GM19395 (cell line): Measurements from ENCODE around the gene NR3C2.
"Not testable (repeated sequence)": the region's sequence is repeated elsewhere in the genome, so short reads cannot be mapped to it uniquely, and the experiment has no call there.

ENCODE experiments used
- ATAC-seq: cut with Tn5 transposase; IDR thresholded peaks from one replicate; pipeline ENCODE4 v1.9.1; 2021; ENCODE audit warnings: mild to moderate bottlenecking, moderate library complexity; ENCODE audit not compliant: unreplicated experiment

Gene NR3C2

GRCh38 chr4:148373093-148373492, 69.1 kb downstream of the NR3C2 start:
- ATAC-seq = no peak

DNA sequence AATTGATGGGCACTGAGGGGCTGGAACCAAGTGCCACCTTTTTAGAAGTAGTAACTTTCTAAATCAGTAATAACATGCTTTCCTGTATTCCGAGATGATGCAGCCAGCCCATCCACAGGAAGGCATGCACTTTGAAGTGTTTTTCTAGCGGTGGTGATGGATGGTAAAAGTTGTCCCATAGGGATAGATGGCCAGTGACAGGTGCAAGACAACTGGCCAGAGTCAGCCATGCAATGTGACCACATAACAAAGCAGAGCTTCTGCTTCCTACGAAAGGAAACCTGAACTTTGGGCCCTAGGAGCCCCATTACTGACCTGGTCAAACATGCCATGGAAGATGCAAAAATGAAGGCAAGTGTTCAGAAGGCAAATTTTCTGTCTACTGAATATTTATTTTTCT, 72.3 kb downstream of the NR3C2 start:
- no peak for ATAC-seq

- no peak for ATAC-seq
Observed at GRCh38 chr4:148367756-148368155, 74.5 kb downstream of the NR3C2 start.

DNA sequence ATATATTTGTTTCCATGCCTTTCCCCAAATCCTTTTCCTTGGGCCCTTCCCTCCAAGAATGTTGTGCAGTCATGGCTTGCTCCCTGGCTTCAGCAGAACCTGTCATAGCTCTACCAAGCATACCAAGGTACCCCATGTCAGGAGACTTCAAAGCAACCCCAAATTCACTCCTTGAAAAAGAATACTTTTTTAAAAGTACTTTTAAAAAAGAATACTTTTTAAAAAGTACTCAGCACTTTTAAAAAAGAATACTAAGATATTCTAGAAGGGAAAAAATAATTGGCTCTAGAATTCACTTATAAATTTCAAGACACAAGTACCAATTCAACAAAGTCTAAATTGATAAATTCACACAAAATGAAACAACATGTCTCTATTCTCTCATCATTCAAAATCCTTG, 76.0 kb downstream of the NR3C2 start:
- ATAC-seq = no peak

- ATAC-seq = no peak
Observed at GRCh38 chr4:148364525-148364924, 77.7 kb downstream of the NR3C2 start.

DNA sequence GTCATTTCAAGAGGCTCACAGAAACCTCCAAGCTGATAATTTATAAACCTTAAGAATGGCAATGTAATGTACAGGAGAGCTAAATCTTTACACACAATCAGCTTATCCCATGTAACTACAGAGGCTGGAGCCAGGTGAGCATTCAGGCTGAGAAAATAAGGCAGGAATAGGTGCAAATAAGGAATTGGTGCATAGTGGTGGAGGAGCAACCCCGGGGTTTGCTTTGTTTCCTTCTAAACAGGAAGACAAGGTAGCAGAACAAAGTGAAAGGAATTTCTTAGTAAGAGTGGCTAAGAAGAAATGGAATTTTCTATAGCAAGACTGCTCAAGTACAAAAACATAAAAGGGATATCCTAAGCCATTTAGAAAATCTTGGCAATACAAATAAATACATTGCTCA, 82.4 kb downstream of the NR3C2 start:
- ATAC-seq = no peak

GRCh38 chr4:148355442-148356123, 86.6 kb downstream of the NR3C2 start:
- ATAC-seq = no peak

GRCh38 chr4:148354186-148354585, 88.0 kb downstream of the NR3C2 start:
- ATAC-seq = no peak

- no peak for ATAC-seq
Observed at GRCh38 chr4:148353571-148353970, 88.6 kb downstream of the NR3C2 start.

DNA sequence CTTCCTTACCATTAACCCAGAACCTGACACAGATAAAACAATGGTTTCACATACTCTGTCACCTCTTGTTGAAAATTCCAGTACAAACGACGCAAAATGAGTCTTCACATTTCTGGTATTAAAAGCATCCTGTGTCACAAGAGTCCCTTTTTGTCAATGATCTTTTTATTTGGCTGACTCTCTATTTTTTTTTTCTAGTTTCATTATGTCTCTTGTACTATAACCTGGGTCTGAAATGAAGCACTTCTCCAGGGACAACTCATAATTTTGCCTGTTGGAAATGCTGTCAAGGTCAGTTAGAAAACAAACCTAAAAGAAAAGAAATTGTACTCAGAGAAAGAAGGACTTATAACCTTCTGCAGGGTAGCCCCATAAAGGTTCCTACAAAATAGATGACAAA, 93.1 kb downstream of the NR3C2 start:
- ATAC-seq = no peak

GRCh38 chr4:148346657-148347056, 95.6 kb downstream of the NR3C2 start:
- ATAC-seq = no peak

DNA sequence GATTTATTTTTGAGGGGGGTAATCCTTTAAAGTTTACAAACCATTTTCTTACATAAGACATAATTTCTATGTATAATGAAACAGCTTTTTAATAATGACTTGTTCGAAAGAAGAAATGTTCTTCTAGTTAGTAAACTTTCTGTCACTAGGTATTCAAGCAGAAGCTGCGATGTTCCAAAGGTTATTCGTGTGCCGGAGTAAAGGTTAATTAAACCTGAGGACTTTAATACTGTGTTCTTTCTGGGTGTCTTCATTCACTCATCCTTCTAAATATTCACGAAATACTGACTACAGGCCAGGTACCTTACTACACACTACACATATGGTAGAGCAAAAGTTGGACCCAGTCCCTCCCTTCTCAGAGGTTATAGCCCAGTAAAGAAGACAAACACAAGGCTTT, 96.7 kb downstream of the NR3C2 start:
- no peak for ATAC-seq

GRCh38 chr4:148344941-148345340, 97.3 kb downstream of the NR3C2 start:
- no peak for ATAC-seq

DNA sequence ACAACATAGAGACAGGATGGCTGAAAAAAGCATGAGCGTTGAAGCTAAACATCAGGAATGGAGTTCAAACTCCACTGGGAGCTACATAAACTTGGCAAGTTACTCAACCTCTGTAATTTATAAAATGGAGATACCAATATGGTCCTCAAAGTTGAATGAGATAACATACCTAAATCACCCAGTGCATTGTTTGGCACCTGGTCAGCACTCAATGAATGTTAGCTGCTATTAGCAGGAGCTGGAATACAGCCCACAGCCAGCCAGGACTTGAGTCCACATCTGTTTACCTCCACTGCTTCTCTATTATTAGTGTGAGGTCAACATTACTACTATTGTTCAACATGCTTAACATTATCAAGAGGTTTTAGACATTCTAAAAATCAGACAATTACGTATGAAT, 97.9 kb downstream of the NR3C2 start:
- no peak for ATAC-seq

DNA sequence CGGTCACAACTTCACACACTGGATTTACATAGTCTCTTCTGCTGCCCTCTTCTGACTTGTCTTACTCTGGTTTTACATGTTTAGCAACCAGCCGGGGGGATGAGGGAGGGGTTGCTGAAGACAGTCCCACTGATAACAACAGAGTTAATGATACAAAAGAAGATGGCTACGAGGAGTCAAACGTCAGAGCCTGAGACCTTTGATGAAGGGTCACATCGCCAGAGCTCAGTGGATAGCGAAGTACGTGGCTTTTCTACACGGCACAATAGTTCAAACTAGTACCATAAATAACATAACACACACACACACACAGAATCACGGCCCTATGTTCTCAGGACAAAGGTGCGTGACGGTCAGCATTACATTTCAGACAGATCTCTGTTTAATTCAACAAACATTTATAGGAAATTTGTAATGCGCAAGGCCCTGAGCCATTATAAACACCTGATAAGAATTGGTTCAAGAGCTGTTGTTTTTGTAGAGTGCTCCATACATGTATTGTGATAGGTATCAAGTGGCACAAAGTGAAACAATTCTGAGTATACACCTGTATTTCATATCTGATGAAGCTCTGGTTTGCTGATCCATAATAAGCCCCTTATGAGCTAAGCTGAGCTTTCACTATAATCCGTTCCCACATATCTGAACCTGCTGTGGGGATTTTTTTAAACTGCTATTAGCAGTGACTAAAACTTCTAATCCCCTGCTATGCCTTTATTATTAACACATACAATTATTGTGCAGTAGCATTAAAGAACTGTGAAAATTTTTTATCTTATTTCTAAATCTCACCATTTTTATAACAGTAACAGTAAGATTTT, 100.0 kb downstream of the NR3C2 start:
- no peak for ATAC-seq

DNA sequence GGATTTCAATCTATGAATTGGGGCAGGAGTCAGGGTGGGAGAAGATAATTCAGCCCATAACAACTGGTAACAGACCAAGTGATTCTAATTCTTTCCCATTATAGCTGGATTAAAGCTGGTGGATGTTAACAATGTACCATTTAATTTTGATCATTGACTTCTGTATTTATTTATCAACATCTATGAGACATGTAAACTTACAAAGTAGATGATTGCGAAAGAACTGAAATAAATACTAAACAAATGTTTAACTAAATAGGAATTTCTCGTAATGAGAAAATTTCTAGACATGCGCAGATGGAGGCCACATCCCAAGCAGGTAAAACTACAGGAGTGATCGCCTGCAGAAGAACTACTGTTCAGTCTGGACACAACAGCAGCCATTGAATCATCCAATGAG, 107.1 kb downstream of the NR3C2 start:
- ATAC-seq = no peak

DNA sequence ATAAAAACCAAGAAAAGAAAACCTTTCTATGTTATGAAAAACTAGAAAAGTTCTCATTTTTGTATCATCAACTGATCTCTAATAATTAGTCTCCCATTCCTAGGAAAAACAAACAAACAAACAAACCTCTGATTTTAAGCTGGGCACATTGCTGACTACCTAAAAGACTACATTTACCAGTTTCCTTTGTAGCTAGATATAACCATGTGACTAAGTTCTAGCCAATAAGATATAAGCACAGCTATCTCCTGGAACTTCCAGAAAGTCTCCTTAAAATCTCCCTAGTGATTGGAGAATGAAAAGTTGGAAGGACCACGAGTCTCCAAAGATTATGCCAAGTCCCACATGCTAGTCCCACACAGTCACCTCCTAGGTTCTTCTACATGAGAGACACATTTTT, 108.9 kb downstream of the NR3C2 start:
- ATAC-seq = no peak

DNA sequence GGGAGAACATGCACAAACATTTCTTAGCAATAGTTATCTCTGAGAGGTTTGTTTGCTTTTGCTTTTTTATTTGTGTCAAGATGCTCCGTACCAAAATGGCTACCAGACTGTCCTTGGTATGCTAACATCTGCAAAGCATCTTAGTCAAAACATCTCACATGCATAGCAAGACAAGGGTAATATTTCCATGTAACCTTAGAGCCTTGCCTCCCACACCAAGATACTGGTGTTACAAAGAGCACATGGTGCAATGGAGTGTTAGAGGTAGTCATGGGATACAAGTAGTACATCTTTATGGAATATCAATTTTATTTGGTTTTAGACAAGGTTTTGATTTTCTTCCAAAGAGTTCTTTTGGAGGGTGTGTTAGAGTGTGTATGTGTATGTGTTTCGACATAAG, 109.7 kb downstream of the NR3C2 start:
- no peak for ATAC-seq

DNA sequence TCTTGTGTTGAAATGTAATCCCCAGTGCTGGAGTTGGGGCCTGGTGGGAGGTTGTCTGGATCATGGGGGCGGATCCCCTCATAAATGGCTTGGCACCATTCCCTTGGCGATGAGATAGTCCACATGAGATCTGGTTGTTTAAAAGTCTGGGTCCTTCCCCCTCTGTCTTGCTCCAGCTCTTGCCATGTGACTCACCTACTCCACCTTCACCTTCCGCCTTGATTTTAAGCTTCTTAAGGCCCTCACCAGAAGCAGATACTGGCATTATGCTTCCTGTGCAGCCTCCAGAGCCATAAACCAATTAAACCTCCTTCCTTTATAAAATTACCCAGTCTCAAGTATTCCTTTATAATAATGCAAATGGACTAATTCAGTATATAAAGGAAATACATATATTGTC, 111.5 kb downstream of the NR3C2 start:
- no peak for ATAC-seq

DNA sequence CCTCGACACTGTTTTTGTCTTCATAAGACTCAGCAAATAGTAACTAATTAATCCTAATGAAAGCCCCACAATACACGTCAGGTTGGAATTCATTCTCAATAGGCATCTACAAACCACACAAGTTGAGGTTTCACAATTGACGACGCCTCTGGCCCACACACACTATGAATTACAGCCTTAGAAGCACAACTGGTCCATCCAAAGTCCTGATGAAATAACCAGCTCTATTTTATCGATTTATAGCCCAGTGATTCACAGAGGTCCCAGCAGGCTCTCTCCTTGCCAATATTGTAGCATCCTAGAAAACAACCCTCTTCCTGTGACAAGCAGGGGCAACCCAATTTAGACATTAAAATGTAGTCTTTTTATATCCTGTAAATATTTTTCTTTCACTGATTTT, 112.1 kb downstream of the NR3C2 start:
- no peak for ATAC-seq

GRCh38 chr4:148329751-148330150, 112.5 kb downstream of the NR3C2 start:
- no peak for ATAC-seq

- no peak for ATAC-seq
Observed at GRCh38 chr4:148327683-148328082, 114.5 kb downstream of the NR3C2 start.

GRCh38 chr4:148323316-148323715, 118.9 kb downstream of the NR3C2 start:
- ATAC-seq = not testable (repeated sequence)
